Activated T-helper 17 cell treated with anti-CD3 and anti-CD28 coated beads, Interleukin-2, amount 50 U/mL, for 72 hours (primary cell): ENCODE results near the gene ABHD14A. TPM values are rescaled to one million over a fixed set of nuclear protein-coding genes. Genes with fewer than 3 reads are reported as not detected.

Source experiments
- ATAC-seq: fragments of 150-1000 bp; cut with Tn5 transposase; replicated peaks from 2 replicates; pipeline ENCODE4 v1.10.0; 2021; ENCODE audit warnings: mild to moderate bottlenecking, moderate library complexity
- H3K27ac Mint-ChIP-seq: one replicate; pipeline ENCODE4 v1.8.0; 2022; ENCODE audit warnings: mixed read lengths
- H3K27me3 Mint-ChIP-seq: one replicate; pipeline ENCODE4 v1.8.0; 2022; ENCODE audit warnings: mixed read lengths
- H3K36me3 Mint-ChIP-seq: one replicate; pipeline ENCODE4 v1.8.0; 2022; ENCODE audit warnings: low read depth, mild to moderate bottlenecking, mixed read lengths
- H3K4me1 Mint-ChIP-seq: one replicate; pipeline ENCODE4 v1.8.0; 2022; ENCODE audit warnings: mixed read lengths
- H3K4me3 Mint-ChIP-seq: one replicate; pipeline ENCODE4 v1.8.0; 2022; ENCODE audit warnings: mild to moderate bottlenecking, mixed read lengths
- H3K9me3 Mint-ChIP-seq: one replicate; pipeline ENCODE4 v1.8.0; 2022; ENCODE audit warnings: mixed read lengths
- total RNA-seq, 2 donors: library from RNA; stranded (reverse); gene quantifications; one replicate each; pipeline ENCODE4 v1.2.3, GENCODE V29; 2022

The ABHD14A gene
- total RNA-seq, 2 donors from 2014 or later, result 10.5 to 11.1 TPM

GRCh38 chr3:51935886-51936755, 38.7 kb upstream of the ABHD14A start:
- Mint-ChIP-seq H3K27ac (no peak overlapping the region), H3K4me3 (no peak overlapping the region), H3K27me3 (no peaks in the 10 kb centered on the region), H3K9me3 (no peaks in the 10 kb centered on the region), H3K36me3 (peaks cover 95% of the 10 kb centered on the region), H3K4me1 (peaks cover 16% of the 10 kb centered on the region)
- no peak for ATAC-seq

DNA sequence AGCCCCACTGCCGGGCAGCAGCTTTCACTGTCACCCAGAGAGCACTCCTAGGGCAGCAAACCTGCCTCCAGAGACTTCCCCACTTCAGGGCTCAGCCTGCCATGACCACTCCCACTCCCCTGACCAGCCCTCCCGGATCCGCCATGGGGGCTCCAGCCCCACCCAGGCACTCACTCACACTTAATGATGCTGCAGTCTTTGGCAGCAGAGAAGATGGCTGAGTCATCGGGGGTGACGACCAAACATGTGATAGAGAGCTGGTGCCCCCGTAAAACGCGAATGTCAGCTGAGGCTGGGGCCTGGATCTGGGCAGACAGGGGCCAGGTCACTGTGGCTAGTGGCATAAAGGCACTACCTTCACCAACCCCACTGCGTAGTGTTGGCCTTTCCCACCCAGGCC, 37.9 kb upstream of the ABHD14A start:
- Mint-ChIP-seq H3K4me3 (no peak overlapping the region), H3K27me3 (no peaks in the 10 kb centered on the region), H3K4me1 (peaks cover 16% of the 10 kb centered on the region), H3K9me3 (no peaks in the 10 kb centered on the region), H3K36me3 (peaks cover 86% of the 10 kb centered on the region), H3K27ac (peak overlapping the region; percentile 52)
- ATAC-seq, result no peak

DNA sequence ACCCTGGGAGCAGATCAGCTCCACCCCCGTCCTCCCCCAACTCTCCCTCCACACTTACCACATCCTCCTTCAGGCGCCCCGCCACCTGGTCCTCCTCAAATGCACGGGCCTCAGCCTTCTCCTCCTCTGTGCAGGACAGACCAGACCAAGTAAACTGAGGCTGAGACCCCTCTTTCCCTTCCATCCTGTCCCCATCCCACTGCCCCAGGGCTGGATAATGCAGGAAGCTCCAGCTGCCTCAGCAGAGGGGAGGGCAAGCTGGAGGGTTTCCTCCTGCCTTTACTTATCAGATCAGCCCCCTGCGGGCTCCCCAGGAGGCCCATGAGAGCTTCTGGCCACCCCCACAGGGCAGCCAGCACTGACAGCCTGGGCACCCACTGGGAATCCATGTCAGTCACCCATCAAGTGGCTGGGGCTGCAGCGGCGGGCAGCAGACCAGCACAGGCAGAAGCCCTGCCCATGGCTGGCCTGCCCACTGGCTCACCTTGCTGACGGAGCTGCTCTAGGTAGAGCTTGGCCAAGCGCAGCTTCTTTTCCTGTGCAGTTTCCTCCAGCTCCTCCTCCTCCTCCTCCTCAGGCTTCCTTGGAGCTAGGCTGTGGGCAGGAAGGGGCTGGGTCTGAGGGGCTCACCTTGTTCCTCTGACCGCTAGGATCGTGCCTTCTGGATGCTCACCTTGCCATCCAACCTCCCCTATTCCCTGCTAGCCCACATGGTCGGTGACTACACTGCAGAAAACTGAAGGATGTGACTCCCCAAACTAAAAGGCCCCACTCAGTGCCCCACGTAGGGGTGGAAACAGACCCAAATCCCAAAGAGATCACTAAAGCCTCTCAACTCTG, 37.0 kb upstream of the ABHD14A start:
- Mint-ChIP-seq H3K27ac (peak overlapping the region; percentile 52), H3K27me3 (no peaks in the 10 kb centered on the region), H3K4me1 (peaks cover 16% of the 10 kb centered on the region), H3K9me3 (no peaks in the 10 kb centered on the region), H3K4me3 (no peak overlapping the region), H3K36me3 (peaks cover 79% of the 10 kb centered on the region)
- ATAC-seq, result no peak

- Mint-ChIP-seq H3K36me3 (peaks cover 69% of the 10 kb centered on the region), H3K27ac (peak overlapping the region; percentile 69), H3K4me3 (peak overlapping the region; percentile 81), H3K4me1 (peaks cover 16% of the 10 kb centered on the region), H3K9me3 (no peaks in the 10 kb centered on the region), H3K27me3 (no peaks in the 10 kb centered on the region)
- ATAC-seq, result no peak
These were observed 36.0 kb upstream of the ABHD14A start for GRCh38 chr3:51938780-51939425.

DNA sequence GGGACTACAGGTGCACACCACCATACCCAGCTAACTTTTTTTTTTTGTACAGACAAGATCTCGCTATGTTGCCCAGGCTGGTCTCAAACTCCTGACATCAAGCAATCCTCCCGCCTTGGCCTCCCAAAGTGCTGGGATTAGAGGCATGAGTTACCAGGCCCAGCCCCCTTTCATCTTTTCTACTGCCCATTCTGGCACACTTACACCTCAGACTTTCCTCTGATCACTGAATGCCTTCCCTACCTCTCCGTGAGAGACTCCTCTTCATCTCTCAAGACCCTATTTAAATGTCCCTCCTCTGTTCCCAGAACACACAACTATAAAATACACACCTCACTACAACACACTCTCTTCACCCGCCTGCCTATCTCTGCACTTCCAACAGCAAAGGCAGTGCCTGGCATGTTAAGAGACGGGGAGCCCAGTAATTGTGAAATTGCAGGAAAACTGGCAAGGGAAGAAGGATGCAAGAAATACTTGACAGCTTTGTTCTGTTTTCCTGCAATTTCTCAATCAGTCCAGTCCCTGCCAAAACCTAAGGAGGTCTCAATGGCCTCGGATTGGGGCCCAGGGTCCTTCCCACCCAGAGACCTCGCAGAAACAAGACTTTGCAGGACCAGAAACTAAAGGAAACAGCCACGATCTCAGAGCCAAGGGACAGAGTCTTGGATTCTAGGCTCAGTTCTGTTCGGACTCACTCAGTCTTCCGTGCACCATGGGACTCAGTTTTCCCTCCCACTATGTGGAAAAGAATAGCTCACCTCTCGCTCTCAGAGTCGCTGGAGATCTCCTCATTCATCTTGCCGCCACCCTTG, 34.0 kb upstream of the ABHD14A start:
- no peak for ATAC-seq
- Mint-ChIP-seq H3K9me3 (no peaks in the 10 kb centered on the region), H3K27ac (peak overlapping the region; percentile 85), H3K4me1 (peaks cover 16% of the 10 kb centered on the region), H3K36me3 (peaks cover 50% of the 10 kb centered on the region), H3K4me3 (peak overlapping the region; percentile 81), H3K27me3 (no peaks in the 10 kb centered on the region)

DNA sequence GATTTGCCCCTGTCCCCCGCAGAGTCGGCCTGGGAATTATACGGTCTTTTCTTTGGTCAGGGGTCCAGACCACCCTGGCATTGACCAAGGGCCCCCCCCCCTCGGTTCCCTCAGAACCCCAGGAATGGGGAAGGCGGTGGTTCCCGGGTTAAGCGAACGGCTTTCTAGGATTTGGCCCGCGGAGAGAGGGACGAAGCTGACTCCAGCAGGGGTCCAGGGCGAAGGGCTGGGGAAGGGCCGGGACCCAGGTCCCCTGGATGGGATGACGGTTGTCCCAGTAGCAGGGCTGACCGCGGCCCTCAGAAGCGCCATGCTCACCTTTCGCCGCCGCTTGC, 33.4 kb upstream of the ABHD14A start:
- H3K4me3 Mint-ChIP-seq, result peak overlapping the region; percentile 81
- H3K27me3 Mint-ChIP-seq, result no peaks in the 10 kb centered on the region
- peaks cover 16% of the 10 kb centered on the region for H3K4me1 Mint-ChIP-seq
- H3K27ac Mint-ChIP-seq, result peak overlapping the region; percentile 85
- H3K9me3 Mint-ChIP-seq, result no peaks in the 10 kb centered on the region
- peaks cover 44% of the 10 kb centered on the region for H3K36me3 Mint-ChIP-seq
- ATAC-seq, result no peak

GRCh38 chr3:51941798-51942602, 32.9 kb upstream of the ABHD14A start, which contains the start of the genes PARP3 and RRP9:
TSS of gene PARP3 (plus strand) at chr3:51942363. CDS start at chr3:51943356, 993 bp downstream.
TSS of gene RRP9 (minus strand) at chr3:51941904. CDS start at chr3:51941867, 37 bp downstream.
- Mint-ChIP-seq H3K27ac (peak within 1 kb of the TSS; percentile 85), H3K4me1 (peaks cover 16% of the 10 kb centered on the region), H3K36me3 (peaks cover 39% of the 10 kb centered on the region), H3K4me3 (peak within 1 kb of the TSS; percentile 81), H3K27me3 (no peaks in the 10 kb centered on the region), H3K9me3 (no peaks in the 10 kb centered on the region)
- ATAC-seq, result peak; percentile 94

DNA sequence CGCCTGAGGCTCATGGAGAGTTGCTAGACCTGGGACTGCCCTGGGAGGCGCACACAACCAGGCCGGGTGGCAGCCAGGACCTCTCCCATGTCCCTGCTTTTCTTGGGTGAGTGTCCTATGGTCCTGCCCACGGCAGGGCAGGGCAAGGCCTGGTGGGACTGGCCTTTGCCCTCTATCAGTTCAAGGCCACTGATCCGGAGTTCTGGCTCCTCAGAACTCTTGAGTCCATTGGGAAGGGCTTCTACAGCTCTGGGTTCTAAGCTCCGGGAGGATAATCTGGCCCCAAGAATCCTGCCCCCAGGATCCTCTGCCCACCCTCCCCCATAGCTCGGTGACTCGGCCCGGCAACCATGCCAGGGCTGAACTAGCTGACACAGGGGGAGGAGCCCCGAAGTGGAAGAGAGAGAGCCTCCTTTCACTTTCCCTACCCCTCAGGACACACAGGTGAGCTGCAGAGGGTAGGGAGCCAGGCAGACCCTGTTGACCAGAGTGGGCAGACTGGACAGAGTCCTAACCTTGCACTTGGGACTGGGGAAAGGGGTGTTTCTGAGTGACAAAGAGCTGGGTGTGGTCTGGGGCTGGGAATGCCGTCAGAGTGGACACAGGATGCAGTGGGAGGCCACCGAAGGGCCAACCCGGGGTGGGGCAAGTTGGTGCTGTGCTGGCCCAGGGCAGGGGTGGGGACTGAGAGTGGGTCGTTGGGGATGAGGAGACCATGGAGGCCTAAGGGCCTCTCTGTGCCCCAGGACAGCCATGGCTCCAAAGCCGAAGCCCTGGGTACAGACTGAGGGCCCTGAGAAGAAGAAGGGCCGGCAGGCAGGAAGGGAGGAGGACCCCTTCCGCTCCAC, 32.0 kb upstream of the ABHD14A start:
- peak; percentile 15 for ATAC-seq
- Mint-ChIP-seq H3K4me3 (peak overlapping the region; percentile 81), H3K9me3 (no peaks in the 10 kb centered on the region), H3K36me3 (peaks cover 30% of the 10 kb centered on the region), H3K27me3 (no peaks in the 10 kb centered on the region), H3K27ac (peak overlapping the region; percentile 85), H3K4me1 (peaks cover 16% of the 10 kb centered on the region)

DNA sequence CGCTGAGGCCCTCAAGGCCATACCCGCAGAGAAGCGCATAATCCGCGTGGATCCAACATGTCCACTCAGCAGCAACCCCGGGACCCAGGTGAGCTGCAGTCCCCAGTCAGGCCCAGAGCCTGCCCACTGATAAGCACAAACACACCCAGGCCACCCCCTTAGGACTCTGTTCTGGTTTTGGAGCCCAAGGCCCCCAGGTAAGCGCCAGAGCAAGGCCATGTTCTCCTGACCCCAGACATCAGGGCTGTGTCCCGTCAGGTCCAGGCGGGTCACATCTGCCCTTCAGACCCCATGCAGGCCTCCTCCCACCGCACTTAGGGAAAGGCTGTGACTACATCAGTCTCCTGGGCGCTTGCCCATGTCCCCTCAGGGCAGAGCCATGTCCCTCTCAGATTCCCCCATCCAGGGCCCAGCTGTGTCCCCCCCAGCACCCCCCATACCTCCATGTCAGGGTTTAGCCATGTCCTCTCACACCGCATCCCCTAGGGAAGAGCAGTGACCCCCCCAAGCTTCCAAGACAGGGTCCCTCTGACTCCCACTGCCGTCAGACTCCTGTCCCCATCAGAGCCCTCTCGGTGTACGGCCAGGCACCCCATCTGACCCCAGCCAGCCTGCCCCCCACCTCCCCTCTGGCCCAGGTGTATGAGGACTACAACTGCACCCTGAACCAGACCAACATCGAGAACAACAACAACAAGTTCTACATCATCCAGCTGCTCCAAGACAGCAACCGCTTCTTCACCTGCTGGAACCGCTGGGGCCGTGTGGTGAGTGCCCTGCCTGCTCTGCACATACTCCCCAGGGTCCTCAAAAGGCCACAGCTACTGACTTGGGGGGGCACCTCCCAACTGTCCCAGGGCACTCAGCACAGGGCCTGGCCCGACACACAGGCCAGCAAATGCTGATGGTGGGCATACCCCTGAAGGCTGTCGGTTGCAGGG, 31.1 kb upstream of the ABHD14A start:
- H3K36me3 Mint-ChIP-seq, result peaks cover 22% of the 10 kb centered on the region
- no peak for ATAC-seq
- H3K27me3 Mint-ChIP-seq, result no peaks in the 10 kb centered on the region
- H3K4me3 Mint-ChIP-seq, result peak overlapping the region; percentile 81
- no peaks in the 10 kb centered on the region for H3K9me3 Mint-ChIP-seq
- peaks cover 16% of the 10 kb centered on the region for H3K4me1 Mint-ChIP-seq
- peak overlapping the region; percentile 85 for H3K27ac Mint-ChIP-seq

DNA sequence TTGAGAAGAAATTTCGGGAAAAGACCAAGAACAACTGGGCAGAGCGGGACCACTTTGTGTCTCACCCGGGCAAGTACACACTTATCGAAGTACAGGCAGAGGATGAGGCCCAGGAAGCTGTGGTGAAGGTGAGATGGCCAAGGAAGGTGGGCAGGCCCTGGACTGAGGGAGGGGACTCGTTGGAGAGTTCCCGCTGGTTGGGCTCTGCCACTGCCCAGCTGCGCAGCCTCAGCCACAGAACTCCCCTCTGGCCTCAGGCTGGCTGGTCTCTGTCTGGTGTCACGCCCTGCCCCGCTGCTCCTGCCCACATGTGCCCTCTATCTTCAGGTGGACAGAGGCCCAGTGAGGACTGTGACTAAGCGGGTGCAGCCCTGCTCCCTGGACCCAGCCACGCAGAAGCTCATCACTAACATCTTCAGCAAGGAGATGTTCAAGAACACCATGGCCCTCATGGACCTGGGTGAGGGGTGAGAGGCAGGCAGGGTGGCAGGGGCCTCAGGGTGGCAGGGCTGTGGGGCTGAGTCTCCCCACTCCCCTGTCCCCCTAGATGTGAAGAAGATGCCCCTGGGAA, 30.3 kb upstream of the ABHD14A start:
- Mint-ChIP-seq H3K27me3 (no peaks in the 10 kb centered on the region), H3K36me3 (peaks cover 15% of the 10 kb centered on the region), H3K9me3 (no peaks in the 10 kb centered on the region), H3K4me1 (peaks cover 10% of the 10 kb centered on the region), H3K4me3 (no peak overlapping the region), H3K27ac (peak overlapping the region; percentile 85)
- no peak for ATAC-seq

DNA sequence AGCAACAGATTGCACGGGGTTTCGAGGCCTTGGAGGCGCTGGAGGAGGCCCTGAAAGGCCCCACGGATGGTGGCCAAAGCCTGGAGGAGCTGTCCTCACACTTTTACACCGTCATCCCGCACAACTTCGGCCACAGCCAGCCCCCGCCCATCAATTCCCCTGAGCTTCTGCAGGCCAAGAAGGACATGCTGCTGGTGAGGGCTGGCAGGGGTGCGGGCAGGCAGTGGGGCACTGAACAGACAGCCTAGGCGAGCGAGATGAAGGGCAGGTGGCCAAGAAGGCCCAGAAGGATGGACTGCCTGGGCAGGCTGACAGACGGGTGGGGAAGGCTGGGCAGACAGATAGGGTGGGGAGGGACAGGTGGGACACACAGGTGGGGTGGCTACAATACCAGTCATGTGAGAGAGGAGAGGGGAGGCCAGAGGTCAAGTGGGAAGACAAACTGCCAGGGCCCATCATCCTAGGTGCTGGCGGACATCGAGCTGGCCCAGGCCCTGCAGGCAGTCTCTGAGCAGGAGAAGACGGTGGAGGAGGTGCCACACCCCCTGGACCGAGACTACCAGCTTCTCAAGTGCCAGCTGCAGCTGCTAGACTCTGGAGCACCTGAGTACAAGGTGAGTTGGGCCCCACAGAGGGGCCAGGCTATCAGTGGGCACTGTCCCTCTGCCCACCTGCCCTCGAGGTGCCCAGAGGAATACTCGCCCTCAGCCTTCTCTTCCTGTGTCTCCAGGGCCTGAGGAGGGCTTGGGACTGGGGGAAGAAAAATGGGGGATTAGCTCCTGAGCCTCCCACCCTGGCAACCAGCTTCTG, 29.6 kb upstream of the ABHD14A start:
- peaks cover 8% of the 10 kb centered on the region for H3K36me3 Mint-ChIP-seq
- peak overlapping the region; percentile 61 for H3K27ac Mint-ChIP-seq
- H3K4me3 Mint-ChIP-seq, result no peak overlapping the region
- H3K9me3 Mint-ChIP-seq, result no peaks in the 10 kb centered on the region
- H3K27me3 Mint-ChIP-seq, result no peaks in the 10 kb centered on the region
- peaks cover 8% of the 10 kb centered on the region for H3K4me1 Mint-ChIP-seq
- ATAC-seq, result no peak
